HG02759 (cell line): ENCODE results near the gene IRX5.
A peak's percentile ranks its signal among the peaks of the same experiment; 100 is the strongest.

Experiments
- ATAC-seq: cut with Tn5 transposase; IDR thresholded peaks from one replicate; pipeline ENCODE4 v1.9.1; 2021; ENCODE audit warnings: mild to moderate bottlenecking, moderate library complexity; ENCODE audit not compliant: unreplicated experiment

Gene IRX5

GRCh38 chr16:54930005-54930868 lies at the start of gene IRX5:
IRX5 (plus strand) TSS chr16:54930865; CDS start chr16:54931199, 334 bp downstream.
- peak; percentile 30 for ATAC-seq

- ATAC-seq, result no peak
Measured at GRCh38 chr16:54882556-54882955, 48.1 kb upstream of the IRX5 start.

DNA sequence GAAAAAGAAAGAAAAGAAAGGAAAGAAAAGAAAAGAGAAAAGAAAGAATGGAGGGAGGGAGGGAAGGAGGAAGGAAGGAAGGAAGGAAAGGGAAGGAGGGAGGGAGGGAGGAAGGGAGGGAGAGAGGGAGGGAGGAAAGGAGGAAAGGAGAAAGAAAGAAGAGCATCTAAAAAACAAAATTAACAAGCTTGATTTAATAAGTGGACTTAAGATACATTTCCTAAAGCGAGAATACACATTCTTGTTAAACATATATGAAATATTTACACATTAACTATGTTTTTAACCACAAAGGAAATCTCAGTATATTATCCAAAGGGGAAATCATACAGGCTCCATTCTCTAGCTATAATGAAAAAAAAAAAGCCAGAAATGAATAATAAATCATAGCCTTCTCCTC lies 47.3 kb upstream of the IRX5 start:
- no peak for ATAC-seq

DNA sequence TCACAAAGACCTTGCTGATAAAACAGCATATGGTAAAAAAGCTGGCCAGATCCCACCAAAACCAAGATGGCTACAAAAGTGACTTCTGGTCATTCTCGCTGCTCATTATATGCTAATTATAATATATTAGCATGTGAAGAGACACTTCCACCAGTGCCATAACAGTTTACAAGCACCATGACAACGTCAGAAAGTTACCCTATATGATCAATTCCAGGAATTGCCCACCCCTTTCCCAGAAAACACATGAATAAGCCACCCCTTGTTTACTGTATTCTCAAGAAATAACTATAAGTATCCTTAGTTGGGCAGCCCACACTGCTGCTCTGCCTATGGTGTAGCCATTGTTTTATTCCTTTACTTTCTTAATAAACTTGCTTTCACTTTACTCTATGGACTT lies 44.6 kb upstream of the IRX5 start:
- ATAC-seq, result no peak

DNA sequence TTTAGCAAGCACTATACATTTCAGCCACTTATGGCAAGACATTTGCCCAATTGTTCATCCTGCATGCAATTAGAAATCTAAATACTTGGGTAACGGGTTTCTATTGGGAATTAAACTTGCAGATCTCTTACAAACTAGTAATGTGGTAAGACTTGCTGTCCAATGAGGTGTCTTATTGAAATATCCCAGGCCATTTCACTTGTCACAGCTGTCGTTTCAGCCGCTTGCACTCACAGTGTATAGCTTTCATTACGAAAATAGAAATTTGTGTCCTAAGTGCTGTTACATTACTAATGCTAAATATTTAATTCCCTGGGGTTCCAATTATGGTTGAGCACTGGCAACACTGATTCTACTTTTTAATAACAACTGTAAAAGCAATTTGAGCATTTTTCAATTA lies 40.3 kb upstream of the IRX5 start:
- no peak for ATAC-seq

- ATAC-seq, result no peak
Measured at GRCh38 chr16:54891346-54891745, 39.3 kb upstream of the IRX5 start.

DNA sequence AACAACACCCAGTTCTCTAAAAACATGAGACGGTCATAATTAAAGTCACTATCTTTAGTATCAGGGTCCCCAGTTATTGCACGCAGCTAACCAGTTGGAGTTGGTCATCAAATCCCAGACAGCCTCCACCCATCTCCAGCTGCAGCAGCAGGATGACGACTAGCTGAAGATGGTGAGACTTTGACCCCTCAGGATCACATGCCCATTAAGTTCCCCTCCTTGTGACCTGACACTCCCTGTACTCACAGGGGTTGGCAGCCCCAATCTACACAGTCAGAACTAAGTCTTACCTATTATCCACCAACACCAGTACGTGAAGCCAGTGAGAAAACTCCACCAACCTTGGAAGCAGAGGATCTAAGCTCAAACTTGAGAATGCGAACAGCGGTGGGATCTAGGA lies 37.7 kb upstream of the IRX5 start:
- no peak for ATAC-seq

- ATAC-seq, result no peak
Measured at GRCh38 chr16:54897930-54898329, 32.7 kb upstream of the IRX5 start.

DNA sequence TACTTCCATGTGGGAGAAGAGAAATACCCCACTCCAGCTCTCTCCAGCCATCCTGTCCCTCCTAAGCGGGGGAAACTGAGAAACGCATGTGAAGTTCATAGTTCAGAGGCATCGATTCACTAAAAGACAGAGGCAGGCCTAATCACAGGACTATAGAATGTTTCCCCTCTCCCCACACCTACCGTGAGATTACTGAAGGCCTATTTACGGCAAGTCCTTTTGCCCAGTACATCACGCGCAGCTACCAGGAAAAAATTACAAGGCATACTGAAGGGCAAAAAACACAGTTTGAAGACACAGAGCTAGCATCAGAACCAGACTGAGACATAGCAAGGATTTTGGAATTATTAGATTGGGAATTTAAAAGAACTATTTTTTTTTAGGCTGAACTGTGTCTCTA lies 29.1 kb upstream of the IRX5 start:
- ATAC-seq, result no peak

GRCh38 chr16:54903047-54903446 lies 27.6 kb upstream of the IRX5 start:
- no peak for ATAC-seq

DNA sequence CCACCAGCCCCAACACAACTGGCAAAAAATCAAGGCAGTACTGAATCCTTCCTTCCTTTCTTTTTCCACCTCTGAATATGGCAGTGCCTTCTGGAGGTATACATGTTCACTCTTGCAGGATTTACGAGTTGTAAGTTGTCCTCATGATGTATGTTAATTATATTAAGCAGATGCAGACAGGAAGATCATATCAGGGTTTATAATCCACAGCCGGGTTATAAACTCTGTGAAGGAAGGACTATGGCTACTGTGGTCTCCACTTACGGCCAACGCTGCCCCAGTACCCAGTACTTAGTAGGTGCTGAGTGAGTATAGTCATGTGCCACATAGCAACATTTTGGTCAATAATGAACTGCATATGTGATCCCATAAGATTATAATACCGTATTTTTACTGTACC lies 19.6 kb upstream of the IRX5 start:
- no peak for ATAC-seq

- no peak for ATAC-seq
Measured at GRCh38 chr16:54912720-54913119, 17.9 kb upstream of the IRX5 start.

GRCh38 chr16:54921206-54921824 lies 9.3 kb upstream of the IRX5 start:
- no peak for ATAC-seq

GRCh38 chr16:54923055-54923473 lies 7.6 kb upstream of the IRX5 start:
- no peak for ATAC-seq

- no peak for ATAC-seq
Measured at GRCh38 chr16:54923988-54924387, 6.7 kb upstream of the IRX5 start.

DNA sequence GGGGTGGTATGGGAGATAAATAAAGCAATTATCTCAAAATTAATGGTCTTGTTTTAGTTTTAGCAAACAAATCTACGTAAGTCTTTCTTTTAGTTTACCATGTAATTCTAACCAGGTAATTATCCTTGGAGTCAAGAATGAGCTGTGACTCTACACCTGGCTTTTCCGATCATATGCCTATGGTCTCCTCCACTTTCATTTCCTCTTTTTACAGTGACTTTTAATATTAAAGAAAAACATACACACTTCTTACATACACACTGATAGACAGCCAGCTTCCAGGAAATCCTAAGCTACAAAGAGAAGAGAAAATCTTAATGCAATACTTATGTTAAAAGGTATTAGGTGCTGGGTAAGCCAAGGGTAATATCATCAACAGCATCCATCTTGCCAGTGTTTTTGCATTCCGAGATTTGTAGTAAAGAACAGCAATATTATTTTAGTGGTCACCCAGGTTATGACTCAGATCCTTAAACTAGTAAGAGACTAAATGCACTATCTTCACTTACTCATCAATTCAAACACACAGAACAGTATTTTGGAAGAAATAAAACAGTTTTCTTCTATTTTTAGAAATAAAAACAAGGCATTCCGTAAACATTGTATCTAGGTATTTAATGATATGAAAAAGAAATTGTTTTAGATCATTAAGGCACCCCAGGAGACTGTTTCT lies 4.4 kb upstream of the IRX5 start:
- ATAC-seq, result no peak

DNA sequence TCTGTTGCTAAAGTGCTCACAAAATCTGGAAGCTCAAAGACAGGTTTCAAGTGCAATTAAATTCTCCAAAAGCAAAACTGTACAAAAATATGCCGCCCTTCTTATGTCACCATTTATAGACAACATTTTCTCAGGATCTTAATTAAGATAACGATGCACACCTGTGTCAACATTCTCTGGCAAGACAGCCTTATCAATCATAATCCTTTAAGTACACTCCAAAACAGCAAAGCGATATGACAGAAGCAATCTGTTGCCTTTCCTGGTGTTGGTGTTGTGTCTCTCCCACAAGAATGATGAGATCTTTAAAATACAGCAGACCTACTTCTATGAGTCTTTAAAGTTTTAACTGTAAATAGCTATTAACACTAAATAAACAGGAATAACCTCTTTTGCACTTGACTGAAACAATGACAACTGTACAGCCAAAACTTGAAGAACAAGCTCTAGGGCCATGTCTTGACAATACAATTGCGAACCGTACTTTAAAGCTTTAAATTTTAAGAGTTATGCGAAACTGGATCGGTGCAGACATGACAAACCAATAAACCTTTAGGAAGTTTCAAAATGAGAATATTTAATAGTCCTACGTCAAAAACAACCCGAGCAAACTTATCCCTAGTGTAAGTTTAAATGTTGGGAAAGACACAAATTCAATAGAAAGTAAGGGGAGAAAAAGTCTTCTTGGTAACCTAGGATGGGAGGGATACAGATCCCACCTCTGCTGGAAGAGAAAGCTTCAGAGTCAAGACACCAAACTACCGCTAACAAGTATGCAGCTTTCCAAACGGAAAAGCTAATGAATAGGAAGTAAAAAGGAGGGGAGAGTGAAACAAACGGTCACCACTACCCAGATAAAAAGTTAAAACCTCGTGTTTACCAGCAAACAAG lies 3.3 kb upstream of the IRX5 start:
- ATAC-seq, result no peak

DNA sequence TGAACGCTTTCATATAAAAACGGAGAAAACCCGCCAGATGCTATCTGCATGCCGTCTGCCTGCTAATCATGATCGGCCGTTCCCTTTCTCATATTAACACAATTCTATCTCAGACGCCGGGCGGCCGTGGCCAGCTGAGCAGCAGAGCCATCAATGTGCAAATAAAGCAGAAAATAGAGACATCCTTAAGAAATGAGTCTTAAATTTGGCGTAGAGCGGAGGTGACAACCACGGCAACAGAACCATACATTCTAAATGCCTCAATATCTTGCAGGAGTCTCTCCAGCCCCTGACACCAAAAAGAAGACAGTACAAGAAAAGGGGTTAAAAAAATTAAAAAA lies 2.7 kb upstream of the IRX5 start:
- ATAC-seq, result no peak

DNA sequence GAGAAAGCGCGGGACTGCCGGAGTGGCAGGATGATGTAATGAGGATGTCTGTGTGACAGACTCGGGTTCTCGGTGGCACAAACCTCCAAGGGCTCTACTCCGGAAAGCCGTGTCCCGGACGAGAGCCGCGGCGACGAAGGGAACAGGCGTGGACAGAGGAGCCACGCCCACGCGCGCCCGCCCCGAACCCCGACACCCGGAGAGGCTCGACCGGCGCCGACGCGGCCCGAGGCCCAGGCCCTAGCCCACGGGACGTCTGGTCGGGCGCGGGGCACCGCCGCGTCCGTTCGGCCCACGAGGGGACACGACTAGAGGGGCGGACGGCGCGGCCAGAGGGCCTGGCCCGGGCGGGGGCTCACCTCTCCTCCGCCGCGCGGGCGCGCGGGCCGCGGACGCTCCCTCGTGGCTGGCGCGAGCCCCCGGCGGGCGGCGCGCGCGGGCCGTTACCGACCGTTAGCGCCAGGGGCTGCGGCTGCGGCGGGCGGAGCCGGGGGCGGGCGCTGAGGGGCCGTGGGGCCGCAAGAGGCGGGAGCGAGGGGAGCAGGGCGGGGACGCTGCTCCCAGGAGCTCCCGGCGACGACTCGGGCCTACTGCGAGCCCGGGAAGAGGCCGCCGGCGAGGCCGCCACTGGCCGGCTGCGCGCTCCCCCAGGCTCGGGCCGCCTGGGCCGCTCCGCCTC lies 2.1 kb upstream of the IRX5 start:
- ATAC-seq, result peak; percentile 48
